B cell (primary cell): ENCODE data around the gene FCHO2.

ENCODE experiments used
- CTCF ChIP-seq: fragments of 200-600 bp; IDR thresholded peaks from one replicate; pipeline ENCODE4 v1.8.0; 2022; ENCODE audit warnings: antibody characterized with exemption, mild to moderate bottlenecking
- EZH2 ChIP-seq: IDR thresholded peaks from 2 replicates; pipeline ENCODE4 v1.6.1; 2012; ENCODE audit warnings: borderline replicate concordance, low read depth, mild to moderate bottlenecking, moderate library complexity, low read length; ENCODE audit not compliant: insufficient read depth, poor library complexity, severe bottlenecking

GRCh38 chr5:72955143-72955767 is 586 bp upstream of the FCHO2 start:
- TF ChIP-seq CTCF (no peak), EZH2 (no peak)
